ENCODE results near the gene GRM2.

The GRM2 gene

GRCh38 chr3:51673181-51673801 lies 33.6 kb upstream of the GRM2 start:
- no peak for DNase-seq (ENCODE audit: extremely low spot score)
- ChIA-PET CTCF (interaction anchor here (0.7 to 1.7 kb wide), 2 partner anchors 9 to 747 kb away, joined by 4 to 6 read pairs; no protein-coding TSS in a partner anchor), POLR2A (interaction anchor here (1.3 to 6.8 kb wide), 2 partner anchors 18 to 173 kb away, joined by 3 to 75 read pairs; partner anchors contain the start of gene DCAF1)
- no peak for TF ChIP-seq CTBP1 (IDR thresholded peaks at IDR 0.05; ENCODE audit: borderline replicate concordance)
- TF ChIP-seq L3MBTL2 (conservative IDR thresholded peaks at IDR 0.05) = no peak
- TF ChIP-seq FOXM1 (IDR thresholded peaks at IDR 0.05; ENCODE audit: borderline replicate concordance) = no peak
- no peak for TF ChIP-seq ZNF384 (IDR thresholded peaks at IDR 0.05)
- TF ChIP-seq LEF1 (IDR thresholded peaks at IDR 0.05; ENCODE audit: borderline replicate concordance) = no peak
- TF ChIP-seq TARDBP (IDR thresholded peaks at IDR 0.05) = no peak
- no peak for TF ChIP-seq NFRKB (IDR thresholded peaks at IDR 0.05)
- no peak for TF ChIP-seq ELF4 (IDR thresholded peaks at IDR 0.05)
- no peak for TF ChIP-seq FOXA1 (IDR thresholded peaks at IDR 0.05)

GRCh38 chr3:51673802-51674654 lies 32.8 kb upstream of the GRM2 start:
- ChIA-PET CTCF (interaction anchor here (0.6 to 1.7 kb wide), 3 partner anchors 8 to 54 kb away, joined by 3 to 6 read pairs (median 3); no protein-coding TSS in a partner anchor), POLR2A (interaction anchor here (1.3 kb wide), 1 partner anchor 17 kb away, joined by 3 read pairs; no protein-coding TSS in a partner anchor)
- DNase-seq (ENCODE audit: extremely low spot score) = no peak
- TF ChIP-seq SP1 (IDR thresholded peaks at IDR 0.05) (no peak), LEF1 (IDR thresholded peaks at IDR 0.05; ENCODE audit: borderline replicate concordance) (no peak), SUZ12 (IDR thresholded peaks at IDR 0.05) (no peak), ELF4 (IDR thresholded peaks at IDR 0.05) (no peak), CTBP1 (IDR thresholded peaks at IDR 0.05; ENCODE audit: borderline replicate concordance) (no peak), HDGF (IDR thresholded peaks at IDR 0.05; ENCODE audit: borderline replicate concordance) (no peak), FOXK2 (IDR thresholded peaks at IDR 0.05) (no peak), ZNF384 (IDR thresholded peaks at IDR 0.05) (no peak), FOXA1 (IDR thresholded peaks at IDR 0.05) (no peak), FOXM1 (IDR thresholded peaks at IDR 0.05; ENCODE audit: borderline replicate concordance) (no peak)

GRCh38 chr3:51675201-51675611 lies 31.7 kb upstream of the GRM2 start:
- TF ChIP-seq L3MBTL2 (conservative IDR thresholded peaks at IDR 0.05) = no peak
- no peak for TF ChIP-seq FOXM1 (IDR thresholded peaks at IDR 0.05; ENCODE audit: borderline replicate concordance)
- ChIA-PET CTCF (no interaction called here), POLR2A (no interaction called here)
- DNase-seq (ENCODE audit: extremely low spot score) = no peak

GRCh38 chr3:51676102-51676640 lies 30.7 kb upstream of the GRM2 start:
- DNase-seq (ENCODE audit: extremely low spot score) = no peak
- ChIA-PET CTCF (no interaction called here), POLR2A (interaction anchor here (0.8 kb wide), 1 partner anchor 177 kb away, joined by 3 read pairs; the partner anchor contains the start of gene DCAF1)
- TF ChIP-seq TARDBP (IDR thresholded peaks at IDR 0.05) (no peak), ARNT (IDR thresholded peaks at IDR 0.05) (no peak), FOXK2 (IDR thresholded peaks at IDR 0.05) (no peak), ELF4 (IDR thresholded peaks at IDR 0.05) (no peak), FOXA1 (IDR thresholded peaks at IDR 0.05) (no peak)

GRCh38 chr3:51677358-51677757 lies 29.5 kb upstream of the GRM2 start:
- TF ChIP-seq ARNT (IDR thresholded peaks at IDR 0.05) (no peak), BHLHE40 (IDR thresholded peaks at IDR 0.05; ENCODE audit: borderline replicate concordance) (no peak), PKNOX1 (IDR thresholded peaks at IDR 0.05) (no peak), L3MBTL2 (conservative IDR thresholded peaks at IDR 0.05) (no peak), FOXA1 (IDR thresholded peaks at IDR 0.05) (no peak), SUZ12 (IDR thresholded peaks at IDR 0.05) (no peak), HDGF (IDR thresholded peaks at IDR 0.05; ENCODE audit: borderline replicate concordance) (no peak), NFRKB (IDR thresholded peaks at IDR 0.05) (no peak)
- DNase-seq (ENCODE audit: extremely low spot score) = no peak
- CTCF ChIA-PET = no interaction called here
- POLR2A ChIA-PET = interaction anchor here (0.6 kb wide), 1 partner anchor 178 kb away, joined by 3 read pairs; the partner anchor contains the start of gene DCAF1

GRCh38 chr3:51678186-51678585 lies 28.7 kb upstream of the GRM2 start:
- DNase-seq (ENCODE audit: extremely low spot score) = no peak
- ChIA-PET POLR2A (no interaction called here), CTCF (no interaction called here)
- TF ChIP-seq FOXK2 (IDR thresholded peaks at IDR 0.05) (no peak), BHLHE40 (IDR thresholded peaks at IDR 0.05; ENCODE audit: borderline replicate concordance) (no peak), SUZ12 (IDR thresholded peaks at IDR 0.05) (no peak), FOXA1 (IDR thresholded peaks at IDR 0.05) (no peak), PKNOX1 (IDR thresholded peaks at IDR 0.05) (no peak), ELF4 (IDR thresholded peaks at IDR 0.05) (no peak), LEF1 (IDR thresholded peaks at IDR 0.05; ENCODE audit: borderline replicate concordance) (no peak), NFRKB (IDR thresholded peaks at IDR 0.05) (no peak), FOXM1 (IDR thresholded peaks at IDR 0.05; ENCODE audit: borderline replicate concordance) (no peak), ARNT (IDR thresholded peaks at IDR 0.05) (no peak)
